ENCODE data around the gene MAPRE2.

GRCh38 chr18:35099911-35100310 is 58.7 kb downstream of the MAPRE2 start:
- no peak for TF ChIP-seq POLR2A (IDR thresholded peaks at IDR 0.05)
- TF ChIP-seq CTCF (IDR thresholded peaks at IDR 0.05): no peak

Measured in upper lobe of left lung (tissue), 4 donors.